ENCODE results near the gene MUC20.
"Not testable (repeated sequence)": the region's sequence is repeated elsewhere in the genome, so short reads cannot be mapped to it uniquely, and the experiment has no call there.

MUC20 gene

GRCh38 chr3:195771646-195772300 is 51.0 kb downstream of the MUC20 start:
- Histone ChIP-seq H2AFZ (ENCODE audit: low read depth, low read length) (no peak overlapping the region), H3K27me3 (ENCODE audit: insufficient read depth, low read length) (no peaks in the 10 kb centered on the region), H3K36me3 (ENCODE audit: insufficient read depth, low read length) (no peaks in the 10 kb centered on the region), H3K4me3 (ENCODE audit: low read length) (no peak overlapping the region), H3K9me3 (ENCODE audit: low read length) (no peaks in the 10 kb centered on the region), H3K4me1 (ENCODE audit: insufficient read depth, low read length) (no peaks in the 10 kb centered on the region)

GRCh38 chr3:195773956-195774537 is 53.3 kb downstream of the MUC20 start:
- Histone ChIP-seq H3K36me3 (ENCODE audit: insufficient read depth, low read length) (no peaks in the 10 kb centered on the region), H3K9me3 (ENCODE audit: low read length) (no peaks in the 10 kb centered on the region), H2AFZ (ENCODE audit: low read depth, low read length) (no peak overlapping the region), H3K27me3 (ENCODE audit: insufficient read depth, low read length) (no peaks in the 10 kb centered on the region), H3K4me1 (ENCODE audit: insufficient read depth, low read length) (no peaks in the 10 kb centered on the region), H3K4me3 (ENCODE audit: low read length) (no peak overlapping the region)

- H3K27me3 ChIP-seq (ENCODE audit: insufficient read depth, low read length): no peaks in the 10 kb centered on the region
- H3K36me3 ChIP-seq (ENCODE audit: insufficient read depth, low read length): no peaks in the 10 kb centered on the region
- H2AFZ ChIP-seq (ENCODE audit: low read depth, low read length): no peak overlapping the region
- H3K4me3 ChIP-seq (ENCODE audit: low read length): no peak overlapping the region
- no peaks in the 10 kb centered on the region for H3K4me1 ChIP-seq (ENCODE audit: insufficient read depth, low read length)
- H3K9me3 ChIP-seq (ENCODE audit: low read length): no peaks in the 10 kb centered on the region
These were observed 54.1 kb downstream of the MUC20 start for GRCh38 chr3:195774917-195775316.

- no peak overlapping the region for H2AFZ ChIP-seq (ENCODE audit: low read depth, low read length)
- no peaks in the 10 kb centered on the region for H3K4me1 ChIP-seq (ENCODE audit: insufficient read depth, low read length)
- no peaks in the 10 kb centered on the region for H3K27me3 ChIP-seq (ENCODE audit: insufficient read depth, low read length)
- no peak overlapping the region for H3K4me3 ChIP-seq (ENCODE audit: low read length)
- H3K9me3 ChIP-seq (ENCODE audit: low read length): no peaks in the 10 kb centered on the region
- H3K36me3 ChIP-seq (ENCODE audit: insufficient read depth, low read length): no peaks in the 10 kb centered on the region
These were observed 57.2 kb downstream of the MUC20 start for GRCh38 chr3:195777975-195778374.

- H3K36me3 ChIP-seq (ENCODE audit: insufficient read depth, low read length); H2AFZ ChIP-seq (ENCODE audit: low read depth, low read length); H3K4me3 ChIP-seq (ENCODE audit: low read length); H3K9me3 ChIP-seq (ENCODE audit: low read length); H3K4me1 ChIP-seq (ENCODE audit: insufficient read depth, low read length); H3K27me3 ChIP-seq (ENCODE audit: insufficient read depth, low read length): not testable (repeated sequence)
These were observed 60.5 kb downstream of the MUC20 start for GRCh38 chr3:195781236-195781635.

Measured in neuron (in vitro differentiated cells).